ENCODE measurements around the gene MGLL.

MGLL gene

DNA sequence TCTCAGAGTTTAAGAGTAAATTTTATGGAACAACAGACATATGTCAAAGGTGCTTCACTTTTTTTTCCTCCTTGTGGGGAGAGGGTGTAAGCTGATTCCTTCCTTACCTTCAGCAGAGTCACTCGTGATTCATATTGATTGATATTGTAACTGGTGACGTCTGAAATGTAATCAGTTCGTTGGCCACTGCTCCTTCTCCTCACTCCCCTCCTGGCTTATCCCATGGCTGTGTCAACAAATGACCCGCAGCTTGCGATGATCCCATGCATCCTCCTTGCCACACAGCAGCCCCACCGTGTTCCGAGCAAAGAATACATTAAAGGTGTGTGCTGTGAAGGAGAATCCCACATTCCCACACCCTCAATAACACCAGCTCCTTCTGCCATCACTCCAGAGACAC lies 7.3 kb downstream of the MGLL start:
- DNase-seq (ENCODE audit: insufficient read length, low spot score) (no peak), FAIRE-seq (peak; percentile 35)

DNA sequence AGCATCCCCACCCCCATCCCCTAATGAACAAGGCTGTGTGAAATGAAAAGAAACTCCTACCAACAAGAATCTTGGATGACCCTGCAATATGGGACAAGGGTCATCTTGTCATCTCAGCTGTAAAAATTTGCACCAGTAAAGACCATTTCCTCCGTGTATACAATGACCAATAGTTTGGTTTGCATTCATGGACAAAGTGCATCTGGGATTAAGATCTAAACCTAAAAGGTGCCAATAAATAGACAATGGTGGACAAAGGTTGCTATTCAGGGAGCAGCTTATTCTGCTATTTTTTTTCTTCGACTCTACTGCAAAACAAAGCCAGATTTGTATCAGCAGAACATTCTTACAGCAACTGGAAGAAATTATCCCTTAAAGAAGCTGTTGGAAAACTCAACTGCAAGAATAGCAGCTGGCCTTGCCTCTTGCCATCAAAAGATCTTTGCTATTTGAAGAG lies 8.0 kb downstream of the MGLL start:
- DNase-seq (ENCODE audit: insufficient read length, low spot score) (no peak), FAIRE-seq (peak; percentile 51)

DNA sequence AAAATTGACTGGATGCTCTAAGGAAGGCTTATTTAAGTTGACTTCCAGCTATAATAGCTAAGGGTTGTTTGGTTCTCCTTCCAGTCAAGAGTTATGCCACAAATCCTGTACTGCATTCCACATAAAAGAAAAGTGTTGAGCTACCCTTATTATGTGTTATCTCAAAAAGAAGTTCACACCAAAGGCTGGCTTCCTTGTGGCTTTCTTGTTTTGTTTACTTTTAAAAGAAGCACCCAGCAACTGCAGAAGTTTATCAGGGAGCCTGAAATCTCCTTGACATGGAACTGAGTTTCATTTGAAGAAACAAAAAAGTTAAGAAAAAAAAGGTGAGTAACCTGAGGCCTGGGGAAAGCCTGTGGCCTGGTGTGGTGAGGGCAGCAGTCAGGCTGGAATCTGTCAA lies 10.2 kb downstream of the MGLL start:
- no peak for DNase-seq (ENCODE audit: insufficient read length, low spot score)
- FAIRE-seq: no peak

DNA sequence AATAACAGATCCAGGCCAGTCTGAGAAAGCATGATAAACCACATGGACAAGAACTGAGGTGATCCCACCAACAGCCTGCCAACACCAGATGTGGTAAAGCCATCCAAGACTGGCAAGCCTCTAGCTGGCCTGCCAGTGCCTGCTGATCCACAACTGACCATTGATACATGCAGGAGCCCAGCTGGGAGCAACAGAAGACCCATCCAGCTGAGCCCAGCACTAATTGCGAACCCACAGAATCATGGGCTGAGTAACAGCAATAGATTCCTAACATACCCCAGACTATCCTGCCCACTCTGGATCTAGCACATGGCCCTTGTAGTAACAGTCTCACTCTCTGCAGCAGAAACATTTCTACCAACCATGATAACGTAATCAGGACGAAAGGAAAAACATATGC lies 10.6 kb downstream of the MGLL start:
- no peak for FAIRE-seq
- no peak for DNase-seq (ENCODE audit: insufficient read length, low spot score)

DNA sequence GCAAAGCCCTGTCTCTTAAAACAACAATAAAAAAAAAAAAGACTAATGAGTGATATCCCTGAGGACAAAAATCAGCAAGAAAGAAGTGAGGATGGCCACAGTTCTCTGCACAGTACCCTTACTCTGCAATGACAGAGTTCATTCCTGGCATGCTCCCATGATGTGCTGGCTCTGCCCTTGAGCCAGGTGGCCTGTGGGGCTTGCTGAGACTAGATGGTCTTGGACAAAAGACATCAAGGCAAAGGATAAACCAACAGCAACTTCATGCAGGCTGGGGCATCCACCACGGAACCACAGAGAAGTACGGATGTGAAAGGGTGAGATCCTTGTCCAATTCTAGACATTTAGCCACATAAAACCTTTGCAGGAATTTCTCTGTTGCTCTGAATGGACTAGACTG lies 12.7 kb downstream of the MGLL start:
- FAIRE-seq: peak; percentile 4
- no peak for DNase-seq (ENCODE audit: insufficient read length, low spot score)

DNA sequence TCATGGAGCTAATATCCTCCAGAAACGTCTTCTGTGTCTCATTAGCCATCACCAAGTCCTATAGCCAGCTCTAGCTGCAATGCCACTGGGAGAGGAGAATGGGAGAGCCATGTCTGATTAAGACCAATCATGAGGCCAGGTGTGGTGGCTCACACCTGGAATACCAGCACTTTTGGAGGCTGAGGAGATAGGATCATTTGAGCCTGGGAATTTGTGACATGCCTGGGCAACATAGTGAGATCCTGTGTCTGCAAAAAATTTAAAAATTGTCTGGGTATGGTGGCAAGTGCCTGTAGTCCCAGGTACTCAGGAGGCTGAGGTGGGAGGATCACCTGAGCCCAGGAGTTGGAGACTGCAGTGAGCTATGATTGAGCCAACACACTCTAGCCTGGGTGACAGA lies 13.1 kb downstream of the MGLL start:
- DNase-seq (ENCODE audit: insufficient read length, low spot score) (no peak), FAIRE-seq (no peak)

DNA sequence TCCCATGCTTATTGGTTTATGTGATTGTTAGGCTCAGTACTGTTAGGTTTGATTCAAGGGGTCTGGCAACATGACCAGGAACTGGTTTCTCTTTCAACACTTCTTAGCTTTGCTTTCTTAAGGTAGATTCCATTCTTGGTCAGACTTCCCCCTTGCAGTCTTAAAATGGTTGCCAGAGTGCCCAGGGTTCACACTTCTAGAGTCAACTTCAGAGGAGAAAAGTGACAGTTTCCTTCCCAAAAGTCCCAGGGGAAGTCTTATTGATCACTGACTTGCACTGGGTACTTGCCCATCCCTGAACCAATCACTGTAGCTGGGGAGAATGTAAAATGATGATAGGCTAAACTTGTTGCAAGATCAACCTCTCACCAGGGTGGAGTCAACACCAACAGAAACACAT lies 14.1 kb downstream of the MGLL start:
- DNase-seq (ENCODE audit: insufficient read length, low spot score) (no peak), FAIRE-seq (peak; percentile 11)

DNA sequence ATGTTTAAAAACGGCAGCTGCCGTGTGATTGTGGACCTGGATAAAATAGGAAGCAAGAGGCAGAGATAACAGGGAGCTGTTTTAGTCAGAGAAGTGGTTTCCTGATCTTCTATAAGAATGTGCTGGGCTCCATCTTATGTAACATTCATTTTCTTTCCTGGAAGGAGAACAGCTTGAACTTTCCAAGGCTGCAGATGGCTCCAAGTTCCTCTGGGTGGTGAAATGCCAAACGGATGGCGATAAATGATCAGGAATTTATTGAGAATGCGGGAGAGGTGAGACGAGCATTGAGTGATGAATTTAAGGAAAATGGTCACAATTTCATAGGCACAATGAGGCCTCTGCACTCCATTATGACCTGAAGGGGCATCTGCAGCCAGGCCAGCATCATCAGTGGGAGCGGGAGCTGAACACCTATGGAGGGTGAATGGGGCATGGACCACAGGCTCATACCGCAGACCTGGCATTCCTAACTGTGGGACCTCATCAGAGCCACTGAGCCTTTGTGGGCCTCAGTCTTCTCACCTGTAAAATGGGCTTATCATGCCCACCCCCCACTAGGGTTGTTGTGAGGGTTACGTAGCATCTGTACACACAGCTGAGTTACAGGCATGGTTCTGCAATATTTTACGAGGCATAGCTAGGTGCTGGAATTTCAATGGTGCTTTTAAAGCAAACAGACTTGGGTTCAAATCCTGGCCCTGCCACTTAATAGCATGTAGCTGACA lies 17.1 kb downstream of the MGLL start:
- DNase-seq (ENCODE audit: insufficient read length, low spot score): no peak

DNA sequence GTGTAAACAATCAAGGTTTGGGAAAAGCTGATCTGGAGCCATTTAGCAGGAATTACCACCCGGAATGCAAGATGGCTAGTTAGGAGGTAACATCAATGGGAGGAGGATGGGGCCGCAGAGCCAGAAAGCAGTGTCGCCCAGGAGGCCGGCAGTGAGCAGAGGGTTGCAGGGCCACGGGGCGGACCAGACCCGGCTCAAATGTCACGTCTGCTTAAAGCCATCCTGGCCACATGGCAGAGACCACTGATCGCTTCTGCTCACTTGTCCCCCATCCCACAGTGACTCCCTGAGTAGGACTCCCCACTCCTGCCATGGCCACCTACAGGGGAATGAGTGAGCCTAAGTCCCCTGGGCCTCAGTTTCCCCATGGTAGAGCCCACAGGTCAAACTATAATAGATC lies 18.2 kb downstream of the MGLL start:
- FAIRE-seq (no peak), DNase-seq (ENCODE audit: insufficient read length, low spot score) (no peak)

More for the DNA sequence above, 17.1 kb downstream of the MGLL start:
- FAIRE-seq: no peak

DNA sequence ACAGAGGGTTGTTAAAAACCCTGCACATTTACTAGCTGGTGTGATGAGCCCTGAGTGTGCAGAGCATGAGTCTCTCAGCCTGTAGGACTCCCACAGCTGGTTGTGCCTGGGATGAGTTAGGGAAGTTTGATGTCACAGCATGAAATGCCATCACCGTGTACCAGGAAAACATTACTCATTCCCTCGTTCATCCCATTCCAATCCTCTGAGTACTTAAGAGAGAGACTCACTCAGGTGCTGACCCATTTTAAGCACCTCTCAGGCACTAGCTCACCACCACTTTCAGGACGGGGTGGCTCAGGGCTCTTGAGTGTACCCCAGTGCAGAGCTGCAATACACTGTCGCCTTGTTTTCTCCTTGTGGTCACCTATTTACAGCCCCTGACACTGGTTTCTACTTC lies 18.7 kb downstream of the MGLL start:
- no peak for FAIRE-seq
- no peak for DNase-seq (ENCODE audit: insufficient read length, low spot score)

DNA sequence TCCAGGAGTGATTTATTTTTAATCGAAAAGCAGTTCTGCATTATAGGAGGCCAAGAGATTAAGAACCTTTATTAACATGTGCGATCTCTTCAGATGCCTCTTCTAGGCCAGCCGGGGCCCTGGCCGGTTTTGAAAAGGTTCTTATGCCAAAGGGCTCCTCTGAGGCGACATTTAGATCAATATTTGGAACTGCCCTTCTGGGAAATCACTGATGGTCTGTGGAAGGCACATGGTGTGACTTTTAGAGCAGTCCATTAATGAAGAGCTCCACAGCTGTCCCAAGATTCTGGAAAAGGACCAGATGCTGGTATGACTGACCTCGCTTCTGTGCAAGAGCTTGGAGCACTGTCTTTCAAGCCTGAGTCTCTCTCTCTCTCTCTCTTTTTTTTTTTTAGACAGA lies 19.7 kb downstream of the MGLL start:
- DNase-seq (ENCODE audit: insufficient read length, low spot score): no peak
- FAIRE-seq: no peak

DNA sequence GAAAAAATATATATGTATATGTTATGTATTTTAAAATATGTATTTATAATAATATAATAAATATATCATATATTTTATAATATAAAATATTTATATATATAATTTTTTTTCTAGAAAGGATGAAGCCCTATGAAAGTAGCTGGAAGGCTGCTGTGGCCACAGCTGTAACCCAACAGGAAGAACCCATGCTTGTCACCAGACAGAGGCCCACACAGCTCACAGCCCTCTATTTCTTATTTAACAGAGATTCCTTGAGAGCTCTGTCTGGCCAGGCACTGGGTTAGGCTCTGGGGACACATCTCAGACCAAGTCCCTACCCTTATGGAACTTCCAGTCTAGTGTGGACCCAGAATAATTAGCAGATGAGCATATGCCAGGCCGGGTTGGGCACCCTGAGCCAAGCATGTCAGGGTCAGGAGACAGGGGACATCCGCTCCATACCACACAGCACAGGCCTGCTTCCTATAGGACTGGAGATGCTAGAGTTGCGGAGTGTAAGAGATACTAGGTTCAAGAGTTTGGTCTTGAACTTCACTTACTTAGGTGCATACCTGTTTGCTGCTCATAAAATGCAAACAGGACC lies 20.5 kb downstream of the MGLL start:
- FAIRE-seq: no peak
- no peak for DNase-seq (ENCODE audit: insufficient read length, low spot score)

DNA sequence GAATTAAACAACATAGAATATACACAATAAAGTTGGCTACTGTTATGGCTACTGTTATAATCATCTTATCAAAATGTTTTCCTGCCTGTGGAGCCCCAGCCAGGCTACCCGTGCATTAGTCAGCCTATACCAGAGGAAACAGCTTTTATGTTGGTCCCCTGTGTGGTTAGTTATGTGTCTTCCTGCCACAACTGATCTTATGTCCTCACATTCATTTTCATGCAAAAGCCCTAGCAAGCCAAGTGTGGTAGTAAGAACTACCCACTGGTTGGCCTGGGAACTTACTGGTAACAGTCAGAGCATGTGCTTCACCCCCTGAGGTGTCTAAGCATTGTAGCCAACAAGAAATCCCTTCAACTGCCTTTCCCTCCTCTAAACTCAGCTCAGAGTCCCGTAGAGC lies 21.8 kb downstream of the MGLL start:
- FAIRE-seq (peak; percentile 57), DNase-seq (ENCODE audit: insufficient read length, low spot score) (no peak)

DNA sequence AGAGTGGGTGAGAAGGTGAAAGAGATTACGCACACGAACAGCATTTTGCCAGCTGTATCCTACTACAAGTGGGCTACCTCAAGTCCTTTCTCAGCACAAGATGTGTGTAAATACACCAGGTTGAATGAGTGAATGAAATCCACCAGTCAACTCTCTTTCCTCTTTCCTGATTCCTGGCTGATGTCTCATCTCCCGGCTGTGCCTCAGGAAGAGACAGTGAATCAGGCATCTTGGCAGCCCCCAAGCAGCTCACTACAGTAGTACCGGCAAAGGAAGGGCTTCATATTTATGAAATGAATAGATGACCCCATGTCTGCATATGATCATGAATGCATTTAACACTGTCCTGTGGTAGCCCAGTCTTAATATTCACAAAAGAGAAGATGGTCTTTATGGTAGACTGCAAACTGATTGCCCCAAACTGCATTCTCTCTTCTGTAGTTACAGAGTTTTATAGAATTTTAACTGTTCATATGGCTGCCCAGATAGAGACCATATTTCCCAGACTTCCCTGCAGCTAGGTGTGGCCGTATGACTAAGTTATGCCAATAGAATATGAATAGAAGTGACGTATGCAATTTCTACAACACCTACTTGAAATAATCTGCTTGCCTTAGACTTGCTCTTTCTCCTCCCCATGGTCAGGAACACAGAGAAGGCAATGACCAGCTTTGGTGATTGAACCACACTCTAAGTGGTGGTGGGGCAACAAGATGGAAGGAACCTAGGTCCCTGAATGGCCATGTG lies 22.7 kb downstream of the MGLL start:
- FAIRE-seq (no peak), DNase-seq (ENCODE audit: insufficient read length, low spot score) (no peak)

DNA sequence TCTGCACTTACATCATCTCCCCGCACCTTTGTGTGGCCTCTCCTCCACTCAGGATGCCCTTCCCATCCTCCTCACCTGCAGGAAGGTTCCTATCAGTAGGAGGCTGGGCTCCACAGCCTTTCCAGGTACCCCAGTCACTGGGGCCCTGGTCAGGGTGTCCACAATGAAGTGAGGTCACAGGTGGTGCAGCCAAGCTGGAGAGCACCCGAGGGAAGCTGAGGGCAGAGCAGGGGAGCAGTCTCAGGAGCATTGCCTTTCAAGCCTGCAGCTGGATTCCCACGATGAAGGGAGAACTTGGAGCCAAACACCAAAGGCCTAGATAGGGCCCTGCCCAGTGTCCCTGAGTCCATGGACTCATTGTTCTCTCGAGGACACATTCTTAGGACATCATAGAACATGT lies 23.6 kb downstream of the MGLL start:
- FAIRE-seq: no peak

DNA sequence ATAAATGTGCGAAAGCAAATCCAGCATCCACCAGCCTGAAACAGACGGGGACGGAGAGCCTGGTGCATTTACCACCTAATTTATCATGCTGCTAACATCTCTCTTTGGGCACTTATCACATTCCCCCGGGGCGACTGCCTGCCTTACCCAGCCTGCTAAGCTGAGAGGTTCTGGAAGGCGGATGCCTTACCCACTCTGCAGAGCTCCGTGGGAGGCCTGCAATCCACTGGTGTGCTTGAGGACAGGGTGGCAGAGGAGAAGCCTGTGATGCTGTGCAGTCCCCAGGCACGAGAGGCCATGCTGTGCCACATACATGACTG lies 25.5 kb downstream of the MGLL start:
- DNase-seq (ENCODE audit: insufficient read length, low spot score) (no peak), FAIRE-seq (no peak)

More for the DNA sequence above, 23.6 kb downstream of the MGLL start:
- no peak for DNase-seq (ENCODE audit: insufficient read length, low spot score)

DNA sequence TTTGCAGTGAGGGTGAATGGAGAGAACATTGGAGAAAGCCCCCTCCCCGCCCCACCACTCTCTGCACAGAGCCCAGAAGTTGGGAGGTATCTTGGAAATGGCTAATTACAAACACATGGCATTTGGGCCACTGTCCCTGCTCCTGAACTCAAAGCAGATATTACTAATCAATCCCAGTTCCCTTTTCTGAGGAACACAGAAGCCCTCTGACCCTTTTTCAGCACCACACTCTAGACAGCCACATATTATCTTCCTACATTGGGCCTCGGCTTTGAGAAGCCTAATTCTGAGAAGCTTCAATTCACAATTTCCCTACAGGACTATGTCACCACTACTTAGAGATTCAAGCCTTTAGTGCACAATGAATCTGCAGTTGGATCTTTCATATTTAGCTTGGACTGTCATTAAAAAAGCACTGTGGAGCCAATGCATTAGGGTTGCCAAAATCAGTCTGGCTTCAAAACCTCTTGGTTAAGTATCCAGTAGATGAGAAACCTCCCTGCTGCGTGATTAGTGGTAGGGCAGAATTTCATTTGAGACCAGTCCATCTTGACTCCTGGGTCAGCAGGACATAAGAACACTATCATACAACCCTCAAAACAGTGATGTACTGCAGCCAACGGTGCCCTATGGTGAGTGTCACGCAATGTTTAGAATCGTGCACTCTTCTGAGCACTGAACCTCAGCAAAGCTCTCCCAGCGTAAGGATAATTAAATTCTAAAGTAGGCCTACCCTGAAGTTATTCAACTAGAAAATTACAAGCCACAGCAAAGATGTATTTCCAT lies 26.1 kb downstream of the MGLL start:
- no peak for DNase-seq (ENCODE audit: insufficient read length, low spot score)
- FAIRE-seq: no peak

DNA sequence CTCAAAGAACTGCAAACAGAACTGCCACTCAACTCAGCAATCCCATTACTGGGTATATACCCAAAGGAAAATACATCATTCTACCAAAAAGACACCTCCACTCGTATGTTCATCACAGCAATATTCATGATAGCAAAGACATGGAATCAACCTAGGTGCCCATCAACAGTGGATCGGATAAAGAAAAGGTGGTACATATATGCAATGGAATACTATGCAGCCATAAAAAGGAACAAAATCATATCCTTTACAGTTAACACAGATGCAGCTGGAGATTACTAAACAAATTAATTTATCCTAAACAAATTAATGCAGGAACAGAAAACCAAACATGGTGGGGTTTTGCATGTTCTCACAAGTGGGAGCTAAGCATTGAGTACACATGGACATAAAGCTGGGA lies 27.3 kb downstream of the MGLL start:
- no peak for FAIRE-seq
- no peak for DNase-seq (ENCODE audit: insufficient read length, low spot score)

DNA sequence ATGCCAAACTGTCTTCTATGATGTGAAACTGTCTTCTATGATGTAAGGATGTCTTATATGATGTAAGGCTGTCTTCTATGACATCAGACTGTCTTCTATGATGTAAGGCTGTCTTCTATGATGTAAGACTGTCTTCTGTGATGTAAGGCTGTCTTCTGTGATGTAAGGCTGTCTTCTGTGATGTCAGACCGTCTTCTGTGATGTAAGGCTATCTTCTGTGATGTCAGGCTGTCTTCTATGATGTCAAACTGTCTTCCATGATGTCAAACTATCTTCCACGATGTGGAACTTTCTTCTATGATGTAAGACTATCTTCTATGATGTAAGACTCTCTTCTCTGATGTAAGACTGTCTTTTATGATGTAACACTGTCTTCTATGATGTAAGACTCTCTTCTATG lies 27.9 kb downstream of the MGLL start:
- FAIRE-seq (no peak), DNase-seq (ENCODE audit: insufficient read length, low spot score) (no peak)

DNA sequence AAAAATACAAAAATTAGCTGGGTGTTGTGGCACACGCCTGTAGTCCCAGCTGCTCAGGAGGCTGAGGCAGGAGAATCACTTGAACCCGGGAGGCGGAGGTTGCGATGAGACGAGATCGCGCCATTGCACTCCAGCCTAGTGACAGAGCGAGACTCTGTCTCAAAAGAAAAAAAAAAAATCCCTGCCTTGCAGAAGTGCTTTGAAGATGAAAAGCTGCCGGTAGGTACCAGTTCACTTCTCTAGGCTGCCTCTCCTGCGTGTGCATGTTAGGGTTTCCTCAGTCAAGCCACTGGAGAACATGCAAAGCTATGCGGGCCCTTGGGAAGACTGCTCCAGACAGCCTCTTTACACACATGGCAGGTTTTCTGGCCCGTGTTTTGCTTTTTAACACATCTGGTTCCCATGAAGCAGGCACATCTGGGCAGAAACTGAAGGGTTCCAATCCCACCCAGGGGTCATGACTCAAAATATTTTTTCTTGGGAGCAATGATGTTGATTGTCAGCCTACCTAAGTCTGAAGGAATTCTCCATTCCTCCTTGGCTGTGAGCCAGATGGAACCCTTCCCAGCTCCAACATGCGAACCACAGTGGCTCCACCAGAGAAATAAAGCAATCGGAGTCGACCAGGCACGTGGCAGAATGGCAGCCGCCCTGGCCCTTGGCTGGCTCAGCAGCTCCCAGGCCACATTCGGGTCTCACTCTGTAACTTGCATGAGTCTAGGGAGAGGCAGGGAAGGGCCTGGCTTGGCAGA lies 29.6 kb downstream of the MGLL start:
- no peak for FAIRE-seq

More for the DNA sequence above, 29.6 kb downstream of the MGLL start:
- no peak for DNase-seq (ENCODE audit: insufficient read length, low spot score)
